Activated naive CD8-positive, alpha-beta T cell (primary cell): ENCODE results near the gene PDE4B.
"Not testable (repeated sequence)": the region's sequence is repeated elsewhere in the genome, so short reads cannot be mapped to it uniquely, and the experiment has no call there.

Source experiments
- H3K27ac Mint-ChIP-seq: one replicate; pipeline ENCODE4 v1.8.0; 2021; ENCODE audit warnings: mixed read lengths
- H3K27me3 Mint-ChIP-seq: one replicate; pipeline ENCODE4 v1.8.0; 2021; ENCODE audit warnings: mixed read lengths
- H3K36me3 Mint-ChIP-seq: one replicate; pipeline ENCODE4 v1.8.0; 2021; ENCODE audit warnings: mixed read lengths
- H3K4me1 Mint-ChIP-seq: one replicate; pipeline ENCODE4 v1.8.0; 2021; ENCODE audit warnings: low read depth, mixed read lengths
- H3K4me3 Mint-ChIP-seq: one replicate; pipeline ENCODE4 v1.8.0; 2021; ENCODE audit warnings: mild to moderate bottlenecking, mixed read lengths
- H3K9me3 Mint-ChIP-seq: one replicate; pipeline ENCODE4 v1.8.0; 2021; ENCODE audit warnings: low read depth, mixed read lengths

PDE4B gene

DNA sequence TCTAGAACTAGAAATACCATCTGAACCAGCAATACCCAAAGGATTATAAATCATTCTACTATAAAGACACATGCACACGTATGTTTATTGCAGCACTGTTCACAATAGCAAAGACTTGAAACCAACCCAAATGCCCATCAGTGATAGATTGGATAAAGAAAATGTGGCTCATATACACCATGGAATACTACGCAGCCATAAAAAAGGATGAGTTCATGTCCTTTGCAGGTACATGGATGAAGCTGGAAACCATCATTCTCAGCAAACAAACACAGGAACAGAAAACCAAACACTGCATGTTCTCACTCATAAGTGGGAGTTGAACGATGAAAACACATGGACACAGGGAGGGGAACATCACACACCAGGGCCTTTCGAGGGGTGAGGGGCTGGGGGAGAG lies 174.8 kb downstream of the PDE4B start:
- H3K4me3 Mint-ChIP-seq, H3K27ac Mint-ChIP-seq, H3K9me3 Mint-ChIP-seq, H3K27me3 Mint-ChIP-seq, H3K36me3 Mint-ChIP-seq, H3K4me1 Mint-ChIP-seq: not testable (repeated sequence)

DNA sequence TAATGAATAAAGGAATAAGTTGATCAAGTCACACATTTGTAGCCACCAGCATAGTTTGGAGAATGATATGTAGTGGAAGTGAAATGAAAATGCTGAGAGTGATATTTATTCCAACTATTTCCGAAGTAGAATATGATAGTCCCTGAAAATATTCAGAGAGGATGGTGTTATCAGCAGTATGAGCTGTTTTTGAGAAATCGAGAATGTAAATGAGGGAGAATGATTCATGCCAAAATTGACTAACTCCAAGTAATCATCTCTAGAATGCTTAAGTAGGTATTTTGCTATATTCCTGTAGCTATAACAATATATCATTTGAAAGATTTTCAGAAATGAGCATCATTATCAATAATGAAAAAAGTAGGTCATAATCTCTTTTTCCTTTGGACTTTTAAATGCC lies 178.9 kb downstream of the PDE4B start:
- H3K27ac Mint-ChIP-seq, result no peak overlapping the region
- H3K36me3 Mint-ChIP-seq, result peaks cover 9% of the 10 kb centered on the region
- H3K4me1 Mint-ChIP-seq, result no peaks in the 10 kb centered on the region
- H3K27me3 Mint-ChIP-seq, result no peaks in the 10 kb centered on the region
- peaks cover 9% of the 10 kb centered on the region for H3K9me3 Mint-ChIP-seq
- H3K4me3 Mint-ChIP-seq, result no peak overlapping the region

DNA sequence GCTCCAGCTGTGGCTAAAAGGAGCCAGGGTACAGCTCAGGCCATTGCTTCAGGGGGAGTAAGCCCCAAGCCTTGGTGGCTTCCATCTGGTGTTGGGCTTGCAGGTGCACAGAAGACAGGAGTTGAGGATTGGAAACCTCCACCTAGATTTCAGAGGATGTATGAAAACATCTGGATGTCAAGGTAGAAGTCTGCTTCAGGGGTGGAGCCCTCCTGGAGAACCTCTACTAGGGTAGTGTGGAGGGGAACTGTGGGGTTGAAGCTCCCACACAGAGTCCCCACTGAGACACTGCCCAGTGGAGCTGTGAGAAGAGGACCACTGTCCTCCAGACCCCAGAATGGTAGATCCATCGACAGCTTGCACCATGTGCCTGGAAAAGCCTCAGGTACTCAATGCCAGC lies 183.0 kb downstream of the PDE4B start:
- Mint-ChIP-seq H3K4me3 (no peak overlapping the region), H3K4me1 (no peaks in the 10 kb centered on the region), H3K9me3 (peaks cover 11% of the 10 kb centered on the region), H3K36me3 (peaks cover 11% of the 10 kb centered on the region), H3K27me3 (peaks cover 13% of the 10 kb centered on the region), H3K27ac (no peak overlapping the region)

DNA sequence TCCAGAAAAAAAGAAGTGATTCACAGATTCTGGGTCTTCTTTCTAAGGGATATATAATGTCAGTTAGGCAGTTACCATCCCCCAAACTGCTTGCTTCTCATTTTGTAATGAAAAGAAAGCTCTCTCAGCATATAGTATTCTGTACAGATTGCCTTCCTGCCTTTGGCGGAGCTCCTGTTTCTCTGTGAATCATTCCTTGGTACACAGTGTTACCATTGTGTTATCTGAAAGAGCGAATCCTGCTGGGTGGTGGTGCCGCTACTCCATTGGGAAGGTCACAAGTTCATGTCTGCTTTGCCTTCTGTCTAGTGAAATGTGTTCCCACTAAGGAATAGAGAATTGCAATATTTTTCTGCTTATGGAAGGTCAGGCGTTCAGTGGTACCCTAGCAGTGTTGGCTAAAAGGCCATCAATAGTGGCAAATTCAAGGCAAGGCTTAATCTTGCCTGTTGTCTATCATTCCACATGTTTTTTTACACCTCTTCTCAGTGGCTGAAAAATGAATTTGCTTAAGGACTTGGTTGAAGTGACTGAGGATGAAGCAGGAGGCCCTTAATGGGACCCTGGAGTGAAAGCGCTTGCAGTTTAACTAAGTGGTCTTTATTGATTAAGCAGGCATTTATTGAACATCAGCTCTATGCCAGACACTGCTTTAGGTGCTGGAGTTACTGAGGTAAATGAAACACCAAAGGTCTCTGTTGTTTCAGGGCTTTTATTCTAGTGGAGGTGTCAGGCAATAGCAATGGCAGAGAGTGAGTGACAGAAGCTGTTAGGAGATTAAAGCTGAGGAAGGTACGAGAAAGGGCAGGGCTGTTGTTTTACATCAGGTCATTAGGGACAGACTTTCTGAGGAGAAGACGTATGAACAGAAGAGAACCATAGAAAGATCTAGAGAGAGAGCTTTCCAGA lies 186.7 kb downstream of the PDE4B start:
- Mint-ChIP-seq H3K4me3 (no peak overlapping the region), H3K27me3 (peaks cover 21% of the 10 kb centered on the region), H3K36me3 (peaks cover 11% of the 10 kb centered on the region), H3K4me1 (no peaks in the 10 kb centered on the region), H3K27ac (no peak overlapping the region), H3K9me3 (peaks cover 11% of the 10 kb centered on the region)

DNA sequence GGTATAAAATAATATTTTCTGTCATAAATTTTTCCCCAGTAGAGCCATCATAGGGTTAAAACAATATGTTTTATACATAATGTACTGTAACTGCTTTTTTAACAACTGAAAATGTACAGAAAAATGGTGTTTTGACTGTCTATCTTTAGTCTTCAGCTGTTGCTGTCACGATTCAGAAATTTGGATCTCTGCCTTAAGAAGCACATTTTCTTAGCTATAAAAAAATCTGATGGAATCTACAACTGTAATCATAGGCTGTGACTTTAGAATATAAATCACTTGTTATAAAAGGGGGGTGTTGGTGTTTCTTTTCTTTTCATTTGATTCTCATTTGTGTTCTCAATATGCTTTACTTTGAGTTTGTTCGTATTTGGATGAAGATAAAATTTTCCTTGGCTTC lies 187.5 kb downstream of the PDE4B start:
- H3K27ac Mint-ChIP-seq, result no peak overlapping the region
- peaks cover 4% of the 10 kb centered on the region for H3K36me3 Mint-ChIP-seq
- peaks cover 21% of the 10 kb centered on the region for H3K27me3 Mint-ChIP-seq
- H3K4me1 Mint-ChIP-seq, result no peaks in the 10 kb centered on the region
- no peak overlapping the region for H3K4me3 Mint-ChIP-seq
- H3K9me3 Mint-ChIP-seq, result peaks cover 4% of the 10 kb centered on the region

DNA sequence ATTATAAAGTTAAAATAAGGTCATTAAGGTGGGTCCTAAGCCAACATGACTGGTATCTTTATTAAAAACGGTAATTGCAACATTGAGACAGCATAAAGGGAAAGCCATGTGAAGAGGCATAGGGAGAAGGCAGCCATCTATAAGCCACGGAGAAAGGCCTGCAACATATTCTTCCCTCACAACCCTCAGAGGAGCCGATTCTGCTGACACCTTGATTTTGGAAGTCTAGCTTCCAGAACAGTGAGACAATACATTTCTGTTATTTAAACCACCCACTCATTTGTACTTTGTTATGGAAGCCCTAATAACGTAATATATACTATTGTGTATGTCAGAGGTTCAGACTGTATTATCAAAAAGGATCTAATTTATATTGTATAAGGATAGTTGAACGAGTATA lies 190.8 kb downstream of the PDE4B start:
- H3K9me3 Mint-ChIP-seq, result no peaks in the 10 kb centered on the region
- no peak overlapping the region for H3K4me3 Mint-ChIP-seq
- no peaks in the 10 kb centered on the region for H3K36me3 Mint-ChIP-seq
- H3K27me3 Mint-ChIP-seq, result peaks cover 27% of the 10 kb centered on the region
- H3K27ac Mint-ChIP-seq, result no peak overlapping the region
- no peaks in the 10 kb centered on the region for H3K4me1 Mint-ChIP-seq

DNA sequence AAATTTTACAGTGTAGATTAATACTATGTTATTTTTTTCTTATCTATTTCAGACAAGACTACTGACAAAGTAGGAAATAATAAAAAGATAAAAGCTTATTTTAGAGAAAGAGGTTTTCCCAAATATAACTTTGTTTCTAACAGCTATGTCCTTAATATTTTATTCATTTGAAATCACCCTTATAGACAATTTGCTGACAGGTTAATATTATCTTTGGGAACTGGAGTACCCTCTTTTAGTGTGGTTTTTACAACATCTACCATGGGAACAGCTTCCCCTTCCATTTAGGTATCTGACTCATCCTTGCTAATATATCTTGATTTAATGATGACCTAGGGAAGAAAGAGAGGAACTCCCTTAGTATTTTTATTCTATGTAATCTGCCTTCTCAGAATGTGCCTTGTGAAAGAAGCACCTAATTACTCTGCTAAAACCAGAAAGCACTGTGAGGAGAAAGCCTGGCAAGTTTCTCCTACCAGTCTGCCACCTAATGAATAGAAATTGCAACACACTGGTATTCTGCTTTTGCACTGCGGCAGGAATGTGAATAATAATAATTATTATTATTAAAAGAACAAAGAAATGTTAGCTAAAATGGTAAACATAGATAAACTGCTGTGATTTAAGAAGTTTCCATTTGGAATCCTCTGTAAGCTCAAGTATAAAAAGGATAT lies 192.8 kb downstream of the PDE4B start:
- no peaks in the 10 kb centered on the region for H3K4me1 Mint-ChIP-seq

DNA sequence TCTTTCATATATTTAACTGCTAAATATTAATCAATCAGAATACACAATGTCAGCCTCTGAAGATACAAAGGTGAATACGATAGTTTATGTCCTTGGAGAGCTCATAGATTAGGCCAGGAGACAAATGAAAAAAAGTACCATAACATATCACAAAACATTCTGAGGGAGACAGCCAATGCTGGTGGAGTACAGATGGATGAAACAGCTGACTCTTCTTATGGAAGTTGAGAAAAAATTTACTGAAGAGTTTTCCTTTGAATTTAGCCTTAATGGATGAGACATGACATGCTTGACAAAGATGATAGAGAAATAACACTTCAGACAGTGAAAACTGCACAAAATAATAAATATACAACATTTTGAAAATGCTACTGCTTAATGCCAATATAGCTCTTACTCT lies 193.5 kb downstream of the PDE4B start:
- H3K4me3 Mint-ChIP-seq, result no peak overlapping the region
- H3K9me3 Mint-ChIP-seq, result no peaks in the 10 kb centered on the region
- no peaks in the 10 kb centered on the region for H3K4me1 Mint-ChIP-seq
- H3K36me3 Mint-ChIP-seq, result no peaks in the 10 kb centered on the region
- no peak overlapping the region for H3K27ac Mint-ChIP-seq
- peaks cover 16% of the 10 kb centered on the region for H3K27me3 Mint-ChIP-seq

More for the DNA sequence above, 192.8 kb downstream of the PDE4B start:
- Mint-ChIP-seq H3K36me3 (no peaks in the 10 kb centered on the region), H3K4me3 (no peak overlapping the region), H3K27me3 (peaks cover 14% of the 10 kb centered on the region), H3K9me3 (no peaks in the 10 kb centered on the region), H3K27ac (no peak overlapping the region)

DNA sequence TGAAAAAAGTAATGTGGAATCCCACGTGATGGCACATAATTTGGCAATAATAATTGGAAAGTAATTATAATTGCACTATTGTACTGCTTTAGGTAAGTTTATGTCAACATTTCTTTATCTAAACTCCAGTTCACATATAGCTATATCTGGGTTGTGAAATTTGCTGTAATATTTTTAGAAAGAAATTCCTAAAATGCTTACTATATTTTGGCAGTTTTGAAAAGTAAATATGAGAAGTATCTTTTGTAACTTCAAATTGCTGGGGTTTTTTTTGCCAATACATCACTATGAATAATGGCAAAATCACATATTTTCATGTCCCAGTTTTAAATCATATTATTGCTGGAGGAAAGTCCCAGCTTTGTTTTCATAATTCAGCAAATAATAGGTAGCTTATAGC lies 197.5 kb downstream of the PDE4B start:
- Mint-ChIP-seq H3K27me3 (peaks cover 8% of the 10 kb centered on the region), H3K4me3 (no peak overlapping the region), H3K4me1 (no peaks in the 10 kb centered on the region), H3K36me3 (no peaks in the 10 kb centered on the region), H3K27ac (no peak overlapping the region), H3K9me3 (no peaks in the 10 kb centered on the region)

DNA sequence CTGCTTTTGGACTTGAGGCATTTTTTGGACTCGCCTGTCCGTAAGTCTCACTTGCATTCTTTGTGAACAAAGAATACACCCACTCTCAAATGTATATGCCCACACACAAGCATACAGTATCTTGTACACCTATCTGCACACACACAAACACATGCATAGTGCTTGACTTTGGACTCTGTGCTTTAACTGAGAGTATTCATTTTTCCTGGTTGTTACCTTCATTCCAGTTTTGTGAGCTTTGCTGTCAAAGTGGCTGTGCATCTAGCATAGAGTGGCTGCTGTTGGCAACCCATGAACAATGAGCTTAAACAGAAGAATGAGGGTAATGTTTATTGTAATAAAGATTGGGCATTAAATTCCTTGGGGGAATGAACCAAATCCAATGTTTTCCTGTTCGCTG lies 199.0 kb downstream of the PDE4B start:
- Mint-ChIP-seq H3K27me3 (peaks cover 6% of the 10 kb centered on the region), H3K9me3 (no peaks in the 10 kb centered on the region), H3K27ac (no peak overlapping the region), H3K36me3 (no peaks in the 10 kb centered on the region), H3K4me1 (no peaks in the 10 kb centered on the region), H3K4me3 (no peak overlapping the region)

DNA sequence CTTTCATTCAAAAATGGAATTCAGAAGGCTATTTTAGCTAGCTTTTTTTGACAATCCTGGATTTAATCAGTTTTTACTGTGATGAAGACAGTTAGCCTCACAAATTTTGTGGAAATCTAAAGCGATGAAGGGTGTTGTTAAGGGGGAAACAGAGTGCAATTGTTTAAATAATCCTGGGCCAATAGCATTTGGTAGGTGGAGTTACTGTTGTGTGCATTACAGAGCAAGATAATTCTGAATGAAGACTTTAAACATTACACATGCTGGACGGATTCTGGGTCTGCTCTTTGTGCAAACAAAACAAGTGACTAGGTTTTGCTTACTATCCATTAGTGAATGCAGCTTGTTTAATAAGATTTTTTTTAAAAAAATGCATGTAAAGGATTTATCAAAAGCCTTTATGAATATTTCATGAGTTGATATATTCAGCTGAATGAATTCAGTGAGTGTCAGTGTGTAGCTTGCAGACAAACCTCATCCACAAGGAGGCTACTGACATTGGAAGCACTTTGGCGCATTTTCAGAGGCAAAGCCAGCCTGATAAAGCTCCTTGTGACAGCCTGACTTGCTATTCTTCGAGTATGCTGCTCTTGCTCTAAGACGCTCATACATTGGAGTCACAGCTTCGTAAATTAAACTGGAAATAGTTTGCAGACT lies 199.6 kb downstream of the PDE4B start:
- Mint-ChIP-seq H3K4me1 (no peaks in the 10 kb centered on the region), H3K9me3 (no peaks in the 10 kb centered on the region), H3K27ac (no peak overlapping the region), H3K4me3 (no peak overlapping the region), H3K36me3 (no peaks in the 10 kb centered on the region), H3K27me3 (peaks cover 3% of the 10 kb centered on the region)

DNA sequence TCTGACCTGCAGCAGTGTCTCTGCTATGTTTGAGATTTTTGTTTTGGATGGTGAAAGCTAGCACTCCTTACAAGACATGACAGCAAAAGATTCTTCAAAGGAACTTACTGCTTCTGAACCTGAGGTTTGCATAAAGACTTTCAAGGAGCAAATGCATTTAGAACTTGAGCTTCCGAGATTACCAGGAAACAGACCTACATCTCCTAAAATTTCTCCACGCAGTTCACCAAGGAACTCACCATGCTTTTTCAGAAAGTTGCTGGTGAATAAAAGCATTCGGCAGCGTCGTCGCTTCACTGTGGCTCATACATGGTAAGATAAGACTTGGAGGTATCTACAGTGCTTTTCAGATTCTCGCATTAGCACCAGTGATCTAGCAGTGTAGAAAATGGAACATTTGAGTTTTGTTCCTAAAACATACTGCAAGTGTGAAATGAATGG lies 200.2 kb downstream of the PDE4B start:
- peaks cover 2% of the 10 kb centered on the region for H3K27me3 Mint-ChIP-seq
- no peaks in the 10 kb centered on the region for H3K36me3 Mint-ChIP-seq
- no peak overlapping the region for H3K27ac Mint-ChIP-seq
- H3K4me3 Mint-ChIP-seq, result no peak overlapping the region
- no peaks in the 10 kb centered on the region for H3K9me3 Mint-ChIP-seq
- no peaks in the 10 kb centered on the region for H3K4me1 Mint-ChIP-seq

DNA sequence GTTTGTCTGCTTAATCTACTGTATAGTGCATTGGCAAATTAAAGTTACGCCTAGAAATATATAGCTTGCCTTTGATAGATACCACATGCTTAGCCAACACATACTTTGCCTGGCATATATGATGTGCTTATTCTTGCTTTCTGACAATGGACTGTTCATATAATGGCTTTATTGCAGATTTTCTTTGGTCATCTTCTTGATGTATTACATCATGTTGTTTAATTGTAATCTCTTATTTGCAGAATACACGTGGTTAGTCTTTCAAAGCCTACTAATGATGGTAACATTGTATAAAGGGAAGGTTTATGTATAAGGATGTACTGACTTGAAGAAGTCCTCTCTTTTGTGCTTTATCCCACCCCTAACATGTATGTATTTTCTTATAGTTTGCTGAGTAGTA lies 201.5 kb downstream of the PDE4B start:
- H3K27ac Mint-ChIP-seq, result no peak overlapping the region
- no peak overlapping the region for H3K4me3 Mint-ChIP-seq
- H3K27me3 Mint-ChIP-seq, result peaks cover 2% of the 10 kb centered on the region
- no peaks in the 10 kb centered on the region for H3K4me1 Mint-ChIP-seq
- H3K36me3 Mint-ChIP-seq, result no peaks in the 10 kb centered on the region
- H3K9me3 Mint-ChIP-seq, result no peaks in the 10 kb centered on the region

DNA sequence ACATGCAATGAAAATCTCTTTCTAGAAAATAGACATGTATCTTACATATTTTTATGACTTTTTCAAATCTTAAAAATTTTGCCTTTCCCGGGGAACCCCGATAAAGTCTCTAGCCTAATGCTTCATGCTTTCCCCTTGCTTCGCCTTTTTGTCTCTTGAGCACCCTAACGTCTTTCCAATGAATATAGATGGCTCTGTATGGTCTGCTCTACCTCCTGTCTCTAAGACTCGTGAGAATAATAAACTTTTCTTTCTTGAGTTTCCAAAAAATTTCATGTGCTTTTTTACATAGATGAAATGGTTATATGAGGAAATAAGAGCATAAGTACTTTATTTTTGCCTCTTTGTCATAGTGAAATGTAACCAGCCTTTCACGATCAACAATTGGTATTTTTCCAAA lies 202.6 kb downstream of the PDE4B start:
- Mint-ChIP-seq H3K9me3 (no peaks in the 10 kb centered on the region), H3K27me3 (peaks cover 2% of the 10 kb centered on the region), H3K4me3 (no peak overlapping the region), H3K27ac (no peak overlapping the region), H3K4me1 (no peaks in the 10 kb centered on the region), H3K36me3 (no peaks in the 10 kb centered on the region)

DNA sequence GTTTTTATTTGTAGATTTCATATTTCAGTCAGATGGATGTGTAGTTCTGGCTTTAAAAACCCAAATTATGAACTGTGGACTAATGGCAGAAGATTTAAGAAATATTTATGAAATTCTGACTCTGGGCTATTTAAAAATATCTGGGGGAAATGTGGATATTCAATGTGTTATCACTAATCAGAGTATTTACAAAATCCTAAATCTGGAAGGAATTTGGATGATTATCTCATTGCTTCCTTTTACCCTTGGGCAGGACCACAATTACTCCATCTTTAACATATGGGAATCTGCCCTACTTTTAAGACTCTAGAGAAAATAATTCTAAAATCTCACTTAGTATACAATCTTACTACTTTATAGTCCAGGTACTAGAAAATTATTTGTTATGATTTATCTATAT lies 203.2 kb downstream of the PDE4B start:
- Mint-ChIP-seq H3K4me1 (no peaks in the 10 kb centered on the region), H3K4me3 (no peak overlapping the region), H3K27me3 (peaks cover under 1% of the 10 kb centered on the region), H3K9me3 (no peaks in the 10 kb centered on the region), H3K27ac (no peak overlapping the region), H3K36me3 (no peaks in the 10 kb centered on the region)
